Mesendoderm (in vitro differentiated cells): ENCODE measurements around the gene ARPC5. TPM values are rescaled to one million over a fixed set of nuclear protein-coding genes. Genes with fewer than 3 reads are reported as not detected.
"Not testable (repeated sequence)": the region's sequence is repeated elsewhere in the genome, so short reads cannot be mapped to it uniquely, and the experiment has no call there.

Experiments used
- DNase-seq: peaks from one replicate; pipeline ENCODE4 v3.0.0; 2013
- H2AK5ac ChIP-seq: 2 replicates; pipeline ENCODE4 v1.6.1; 2013; ENCODE audit warnings: low read length, inconsistent platforms
- H2BK120ac ChIP-seq: 2 replicates; pipeline ENCODE4 v1.6.1; 2013; ENCODE audit warnings: low read depth, mild to moderate bottlenecking, low read length, moderate library complexity, mixed read lengths
- H2BK15ac ChIP-seq: replicated peaks from 2 replicates; pipeline ENCODE4 v1.6.1; 2013; ENCODE audit warnings: low read depth, mild to moderate bottlenecking, moderate library complexity
- H2BK5ac ChIP-seq: 2 replicates; pipeline ENCODE4 v1.6.1; 2013; ENCODE audit warnings: low read length, inconsistent platforms
- H3K18ac ChIP-seq: 2 replicates; pipeline ENCODE4 v1.6.1; 2013; ENCODE audit warnings: mild to moderate bottlenecking, low read length, mixed read lengths
- H3K23ac ChIP-seq: one replicate; pipeline ENCODE4 v1.6.1; 2013; ENCODE audit warnings: low read length
- H3K27ac ChIP-seq: 2 replicates; pipeline ENCODE4 v1.5.1; 2013; ENCODE audit warnings: low read depth, mild to moderate bottlenecking, inconsistent platforms, low read length, moderate library complexity
- H3K27me3 ChIP-seq: 2 replicates; pipeline ENCODE4 v1.6.1; 2013; ENCODE audit warnings: low read length, control low read depth, mild to moderate bottlenecking, inconsistent platforms; ENCODE audit not compliant: insufficient read depth, poor library complexity
- H3K36me3 ChIP-seq: 2 replicates; pipeline ENCODE4 v1.6.1; 2013; ENCODE audit warnings: low read length, inconsistent platforms; ENCODE audit not compliant: control insufficient read depth, insufficient read depth
- H3K4ac ChIP-seq: one replicate; pipeline ENCODE4 v1.6.1; 2013; ENCODE audit warnings: low read depth, mild to moderate bottlenecking, low read length, moderate library complexity
- H3K4me1 ChIP-seq: 2 replicates; pipeline ENCODE4 v1.6.1; 2013; ENCODE audit warnings: low read depth, low read length, inconsistent platforms; ENCODE audit not compliant: control insufficient read depth
- H3K4me2 ChIP-seq: 2 replicates; pipeline ENCODE4 v1.6.1; 2013; ENCODE audit warnings: low read length
- H3K4me3 ChIP-seq: 2 replicates; pipeline ENCODE4 v1.5.1; 2013; ENCODE audit warnings: mild to moderate bottlenecking, low read length
- H3K56ac ChIP-seq: one replicate; pipeline ENCODE4 v1.6.1; 2013; ENCODE audit warnings: low read length
- H3K79me1 ChIP-seq: 2 replicates; pipeline ENCODE4 v1.6.1; 2013; ENCODE audit warnings: low read length, inconsistent platforms
- H3K79me2 ChIP-seq: 2 replicates; pipeline ENCODE4 v1.6.1; 2013; ENCODE audit warnings: mild to moderate bottlenecking, low read length; ENCODE audit not compliant: control insufficient read depth, insufficient read depth
- H3K9ac ChIP-seq: 2 replicates; pipeline ENCODE4 v1.6.1; 2013; ENCODE audit warnings: low read length, inconsistent platforms
- H4K5ac ChIP-seq: one replicate; pipeline ENCODE4 v1.6.1; 2013; ENCODE audit warnings: low read length
- H4K8ac ChIP-seq: one replicate; pipeline ENCODE4 v1.6.1; 2013; ENCODE audit warnings: low read depth, mild to moderate bottlenecking, control low read depth, low read length, moderate library complexity
- WGBS: extraction: QIAGEN DNeasy Blood & Tissue Kit; methylation state at CpG from one replicate; pipeline ENCODE4 v1.1.7; 2013; ENCODE audit warnings: low lambda C conversion rate, missing lambda C conversion rate; ENCODE audit not compliant: insufficient coverage; ENCODE audit errors: extremely low coverage; 5-methylcytosine and 5-hydroxymethylcytosine counted together
- polyA plus RNA-seq, 2 experiments: library from polyadenylated mRNA; stranded (reverse); fragments of 200-250 nt; gene quantifications; one replicate each; pipeline ENCODE4 v1.2.3, GENCODE V29; 2013

The ARPC5 gene
- 77.8 TPM for polyA plus RNA-seq (2013, experiment 1 of 2)
- polyA plus RNA-seq (2013, experiment 2 of 2) = 77.2 TPM

DNA sequence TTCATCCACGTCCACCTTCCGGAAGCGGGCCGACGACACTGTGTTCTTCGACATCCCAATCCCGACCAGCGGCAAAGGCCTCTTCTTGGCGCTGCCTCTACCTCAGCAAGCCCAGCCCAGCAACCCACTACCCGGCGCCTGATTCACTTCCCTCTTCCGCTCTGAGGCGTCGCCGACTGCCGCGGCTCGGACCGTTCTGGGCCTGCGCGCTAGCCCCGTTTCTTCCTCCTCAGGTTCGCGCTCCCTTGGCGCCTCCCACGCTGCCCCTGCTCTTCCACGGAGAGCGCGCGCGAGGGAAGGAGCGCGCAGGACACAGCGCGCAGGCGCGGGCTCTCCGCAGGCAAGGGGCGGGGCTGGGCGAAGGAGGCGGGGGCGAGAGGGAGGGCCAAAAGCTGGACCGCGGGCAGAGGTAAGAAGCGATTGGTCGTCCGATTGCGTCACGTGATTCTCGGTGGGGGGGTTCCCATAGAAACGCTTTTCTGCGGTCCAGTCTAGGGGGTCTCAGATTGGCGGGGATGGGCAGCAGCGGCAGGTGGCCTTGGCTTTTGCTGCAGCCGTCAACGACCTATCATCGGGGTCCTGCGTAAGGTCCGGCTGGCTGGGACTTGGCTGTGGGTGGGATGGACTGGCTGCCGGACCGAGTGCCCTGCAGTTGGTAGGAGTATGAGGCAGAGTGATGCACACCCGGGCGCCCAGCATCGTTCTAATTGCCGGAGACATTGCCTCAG, at the start of gene ARPC5:
Gene ARPC5, minus strand, starts transcription at position 178 of the 728 bp plus-strand sequence. Its CDS starts 124 bp downstream, at position 54.
- Histone ChIP-seq H4K8ac (peak within 1 kb of the TSS; percentile 43), H2BK5ac (no peak within 1 kb of the TSS), H3K27ac (peak within 1 kb of the TSS; percentile 88), H3K4me3 (peak within 1 kb of the TSS; percentile 90), H2AK5ac (no peak within 1 kb of the TSS), H3K27me3 (peaks cover 2% of the 10 kb centered on the region), H4K5ac (no peak within 1 kb of the TSS), H3K23ac (no peak within 1 kb of the TSS), H3K4me1 (no peaks in the 10 kb centered on the region), H3K18ac (peak within 1 kb of the TSS; percentile 65), H3K79me1 (peaks cover 2% of the 10 kb centered on the region), H3K79me2 (peaks cover 6% of the 10 kb centered on the region), H3K36me3 (peaks cover 2% of the 10 kb centered on the region), H3K4ac (peak within 1 kb of the TSS; percentile 10), H2BK15ac (no peak within 1 kb of the TSS), H2BK120ac (no peak within 1 kb of the TSS), H3K9ac (peak within 1 kb of the TSS; percentile 92), H3K4me2 (peak within 1 kb of the TSS; percentile 72), H3K56ac (peak within 1 kb of the TSS; percentile 98)
- peak; percentile 97 for DNase-seq
- WGBS = no CpG with 5 or more reads among the region's 65 CpGs

DNA sequence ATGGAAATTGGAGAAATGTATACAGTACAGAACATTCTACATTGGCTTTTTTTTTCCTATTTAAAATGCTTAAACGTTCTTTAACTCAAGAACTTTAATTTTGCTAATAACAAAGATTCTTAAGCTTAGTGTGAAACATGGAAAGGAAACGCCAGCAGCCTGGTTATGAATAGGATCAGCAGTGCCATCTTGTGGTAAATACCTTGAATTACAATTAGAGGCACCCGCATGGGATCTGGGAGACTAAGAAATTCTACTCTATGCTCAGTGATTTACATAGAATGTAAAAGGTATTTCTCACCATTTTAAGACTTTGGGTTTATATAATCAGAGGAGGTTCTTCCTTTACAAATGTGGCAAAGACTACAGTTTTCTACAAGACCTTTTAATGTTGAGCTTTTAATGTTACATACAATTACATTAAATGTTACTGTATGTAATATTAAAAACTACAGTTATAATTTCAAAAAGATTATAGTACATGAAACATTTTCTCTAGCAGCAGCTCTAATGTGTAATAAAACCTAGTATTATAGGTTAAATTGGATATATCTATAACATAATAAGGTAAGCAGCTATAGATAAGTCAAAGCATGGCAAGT, 49.6 kb upstream of the ARPC5 start:
- Histone ChIP-seq H3K27me3 (no peaks in the 10 kb centered on the region), H2BK15ac (no peak overlapping the region), H3K56ac (no peak overlapping the region), H2AK5ac (no peak overlapping the region), H3K79me2 (no peaks in the 10 kb centered on the region), H4K5ac (no peak overlapping the region), H3K4me1 (no peaks in the 10 kb centered on the region), H3K4me2 (no peak overlapping the region), H3K27ac (no peak overlapping the region), H3K18ac (no peak overlapping the region), H3K36me3 (no peaks in the 10 kb centered on the region), H3K4me3 (no peak overlapping the region), H3K4ac (no peak overlapping the region), H2BK120ac (no peak overlapping the region), H2BK5ac (no peak overlapping the region), H3K23ac (no peak overlapping the region), H4K8ac (no peak overlapping the region), H3K9ac (no peak overlapping the region), H3K79me1 (no peaks in the 10 kb centered on the region)
- DNase-seq = peak; percentile 87
- WGBS = no CpG with 5 or more reads among the region's 3 CpGs

DNA sequence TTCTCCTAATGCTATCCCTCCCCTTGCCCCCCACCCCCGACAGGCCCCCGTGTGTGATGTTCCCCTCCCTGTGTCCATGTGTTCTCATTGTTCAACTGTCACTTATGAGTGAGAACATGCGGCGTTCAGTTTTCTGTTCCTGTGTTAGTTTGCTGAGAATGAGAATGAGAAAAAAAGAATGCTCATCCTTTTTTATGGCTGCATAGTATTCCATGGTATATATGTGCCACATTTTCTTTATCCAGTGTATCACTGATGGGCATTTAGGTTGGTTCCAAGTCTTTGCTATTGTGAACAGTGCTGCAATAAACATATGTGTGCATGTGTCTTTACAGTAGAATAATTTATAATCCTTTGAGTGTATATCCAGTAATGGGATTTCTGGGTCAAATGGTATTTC, 43.8 kb upstream of the ARPC5 start:
- H3K4me1 ChIP-seq, H2AK5ac ChIP-seq, H4K5ac ChIP-seq, DNase-seq, H4K8ac ChIP-seq, H3K79me1 ChIP-seq, H3K18ac ChIP-seq, H3K27ac ChIP-seq, H3K9ac ChIP-seq, H3K4me2 ChIP-seq, H3K79me2 ChIP-seq, H2BK15ac ChIP-seq, H3K23ac ChIP-seq, H3K56ac ChIP-seq, H2BK120ac ChIP-seq, H3K36me3 ChIP-seq, H3K27me3 ChIP-seq, H3K4me3 ChIP-seq, H3K4ac ChIP-seq, H2BK5ac ChIP-seq: not testable (repeated sequence)
- no CpG with 5 or more reads among the region's 4 CpGs for WGBS

DNA sequence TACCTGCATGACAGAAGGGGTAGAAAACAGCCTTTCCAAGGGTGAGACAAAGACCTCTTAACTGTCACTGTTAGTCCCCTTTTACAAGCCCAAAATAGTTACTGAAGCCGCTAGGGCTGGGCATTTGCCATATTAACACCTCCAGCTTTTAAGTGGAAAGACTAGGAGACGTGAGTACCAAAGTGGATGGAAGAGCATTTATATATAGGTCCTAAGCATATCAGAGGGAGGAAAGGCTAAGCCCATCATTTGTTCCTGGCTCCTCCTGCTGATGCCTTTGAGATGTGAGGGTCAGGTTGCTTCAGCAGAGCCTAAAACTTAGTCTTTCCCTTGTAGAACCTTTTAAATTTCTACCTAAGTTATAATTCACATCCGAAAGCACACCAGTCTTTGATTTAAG, 43.2 kb upstream of the ARPC5 start:
- Histone ChIP-seq H3K4me3 (no peak overlapping the region), H3K9ac (no peak overlapping the region), H3K23ac (no peak overlapping the region), H3K27me3 (no peaks in the 10 kb centered on the region), H3K27ac (no peak overlapping the region), H4K8ac (no peak overlapping the region), H3K56ac (no peak overlapping the region), H3K4ac (no peak overlapping the region), H3K79me2 (no peaks in the 10 kb centered on the region), H2BK5ac (no peak overlapping the region), H3K36me3 (no peaks in the 10 kb centered on the region), H3K79me1 (no peaks in the 10 kb centered on the region), H3K4me1 (no peaks in the 10 kb centered on the region), H2BK120ac (no peak overlapping the region), H4K5ac (no peak overlapping the region), H3K18ac (no peak overlapping the region), H3K4me2 (no peak overlapping the region), H2BK15ac (no peak overlapping the region), H2AK5ac (no peak overlapping the region)
- no CpG with 5 or more reads among the region's 3 CpGs for WGBS
- DNase-seq = no peak

DNA sequence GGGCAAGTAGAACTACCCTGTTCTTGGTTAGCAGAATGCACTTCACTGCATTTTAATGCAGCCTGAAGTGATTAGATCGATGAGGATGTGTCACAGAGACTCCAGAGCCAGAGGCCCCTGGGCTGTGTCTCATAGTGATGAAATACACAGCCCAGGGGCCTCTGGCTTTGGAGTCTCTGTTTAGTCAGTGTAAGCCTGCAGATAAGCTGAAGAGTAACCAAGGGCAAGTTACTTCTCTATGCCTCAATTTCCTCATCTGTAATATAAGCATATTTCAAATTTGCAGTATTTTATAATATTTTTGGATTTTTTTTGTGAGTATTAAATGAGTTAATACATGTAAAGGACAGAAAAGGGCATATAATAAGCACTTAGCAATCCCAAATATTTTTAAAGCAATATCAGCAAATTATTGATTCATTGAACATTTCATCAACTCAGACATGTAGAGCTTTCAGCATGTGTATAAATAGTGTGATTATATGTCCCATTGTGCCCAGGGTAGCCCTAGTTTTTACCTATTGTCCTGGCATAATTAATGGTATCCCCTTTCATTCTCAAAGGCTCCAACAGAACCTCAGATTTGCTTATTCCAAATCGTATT, 41.1 kb upstream of the ARPC5 start:
- Histone ChIP-seq H3K4me3 (no peak overlapping the region), H3K27ac (no peak overlapping the region), H2BK15ac (no peak overlapping the region), H3K4me2 (no peak overlapping the region), H2BK120ac (no peak overlapping the region), H2BK5ac (no peak overlapping the region), H4K8ac (no peak overlapping the region), H3K79me2 (no peaks in the 10 kb centered on the region), H3K18ac (no peak overlapping the region), H3K79me1 (no peaks in the 10 kb centered on the region), H3K27me3 (no peaks in the 10 kb centered on the region), H4K5ac (no peak overlapping the region), H2AK5ac (no peak overlapping the region), H3K36me3 (no peaks in the 10 kb centered on the region), H3K4me1 (no peaks in the 10 kb centered on the region), H3K23ac (no peak overlapping the region), H3K9ac (no peak overlapping the region), H3K56ac (no peak overlapping the region), H3K4ac (no peak overlapping the region)
- no CpG with 5 or more reads among the region's 2 CpGs for WGBS
- DNase-seq = peak; percentile 38
